DND-41 (cell line): ENCODE results near the gene ZBTB49.

Source experiments
- EZH2 ChIP-seq: IDR thresholded peaks from 3 replicates; pipeline ENCODE4 v1.6.1; 2012; ENCODE audit warnings: borderline replicate concordance, low read depth, mild to moderate bottlenecking, moderate library complexity, low read length, inconsistent platforms; ENCODE audit not compliant: severe bottlenecking
- TF ChIP-seq, protein P1 (sequence below): IDR thresholded peaks from 2 replicates; pipeline ENCODE4 v1.5.1; 2012; ENCODE audit warnings: borderline replicate concordance, low read length, moderate library complexity, mild to moderate bottlenecking; ENCODE audit not compliant: poor library complexity, severe bottlenecking; ENCODE audit errors: extremely low read depth

DNA sequence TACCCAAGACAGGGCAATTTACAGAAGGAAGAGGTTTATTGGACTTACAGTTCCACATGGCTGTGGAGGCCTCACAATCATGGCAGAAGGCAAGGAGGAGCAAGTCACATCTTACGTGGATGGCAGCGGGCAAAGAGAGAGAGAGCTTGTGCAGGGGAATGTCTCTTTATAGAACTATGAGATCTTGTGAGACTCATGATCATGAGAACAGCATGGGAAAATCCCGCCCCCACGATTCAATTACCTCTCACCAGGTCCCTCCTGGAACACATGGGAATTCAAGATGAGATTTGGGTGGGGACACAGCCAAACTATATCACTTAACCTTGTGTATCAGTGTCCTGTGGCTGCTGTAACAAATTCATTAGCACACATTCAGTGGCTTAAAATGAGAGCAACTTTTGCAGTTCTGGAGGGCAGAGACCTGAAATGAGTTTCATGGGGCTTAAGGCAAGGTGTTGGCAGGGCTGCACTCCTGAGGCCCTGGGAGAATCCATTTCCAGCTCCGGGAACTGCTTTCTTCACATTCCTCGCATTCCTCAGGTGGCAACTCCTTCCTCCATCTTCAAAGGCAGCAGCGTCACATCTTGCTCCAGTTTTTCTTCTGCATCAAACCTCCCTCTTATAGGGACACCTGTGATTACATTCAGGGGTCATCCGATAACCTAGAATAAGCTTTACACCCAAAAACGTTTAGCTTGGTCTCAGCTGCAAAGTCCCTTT is 74.6 kb downstream of the ZBTB49 start:
- TF ChIP-seq, protein P1, sequence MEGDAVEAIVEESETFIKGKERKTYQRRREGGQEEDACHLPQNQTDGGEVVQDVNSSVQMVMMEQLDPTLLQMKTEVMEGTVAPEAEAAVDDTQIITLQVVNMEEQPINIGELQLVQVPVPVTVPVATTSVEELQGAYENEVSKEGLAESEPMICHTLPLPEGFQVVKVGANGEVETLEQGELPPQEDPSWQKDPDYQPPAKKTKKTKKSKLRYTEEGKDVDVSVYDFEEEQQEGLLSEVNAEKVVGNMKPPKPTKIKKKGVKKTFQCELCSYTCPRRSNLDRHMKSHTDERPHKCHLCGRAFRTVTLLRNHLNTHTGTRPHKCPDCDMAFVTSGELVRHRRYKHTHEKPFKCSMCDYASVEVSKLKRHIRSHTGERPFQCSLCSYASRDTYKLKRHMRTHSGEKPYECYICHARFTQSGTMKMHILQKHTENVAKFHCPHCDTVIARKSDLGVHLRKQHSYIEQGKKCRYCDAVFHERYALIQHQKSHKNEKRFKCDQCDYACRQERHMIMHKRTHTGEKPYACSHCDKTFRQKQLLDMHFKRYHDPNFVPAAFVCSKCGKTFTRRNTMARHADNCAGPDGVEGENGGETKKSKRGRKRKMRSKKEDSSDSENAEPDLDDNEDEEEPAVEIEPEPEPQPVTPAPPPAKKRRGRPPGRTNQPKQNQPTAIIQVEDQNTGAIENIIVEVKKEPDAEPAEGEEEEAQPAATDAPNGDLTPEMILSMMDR: no peak
- TF ChIP-seq EZH2: no peak
